Measurements from ENCODE around the gene SPPL3. TPM values are rescaled to one million over a fixed set of nuclear protein-coding genes. Genes with fewer than 3 reads are reported as not detected.

The SPPL3 gene
- total RNA-seq, 1 experiment from 2014 or later = 51.1 TPM

DNA sequence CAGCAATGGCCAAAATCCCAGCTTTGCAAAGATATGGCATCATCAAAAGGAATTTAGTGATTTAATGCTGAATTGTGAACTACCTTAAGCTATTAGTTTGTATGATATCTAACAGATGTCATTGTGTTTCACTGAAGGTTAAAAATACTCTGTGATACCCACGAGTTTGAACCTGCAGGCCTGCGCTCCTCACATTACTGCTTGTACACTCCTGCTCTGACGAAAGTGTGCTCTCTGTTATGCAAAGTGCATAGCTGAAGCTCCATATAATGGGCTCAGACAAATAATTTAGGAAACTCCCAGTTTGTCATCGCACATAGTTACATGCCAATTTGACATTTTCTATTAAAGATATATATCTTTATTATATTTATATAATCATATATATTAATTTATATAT is 52.2 kb downstream of the SPPL3 start:
- H3K36me3 ChIP-seq (ENCODE audit: control insufficient read depth, insufficient read depth, low read length) = no peaks in the 10 kb centered on the region
- no peaks in the 10 kb centered on the region for H3K9me3 ChIP-seq (ENCODE audit: control insufficient read depth, insufficient read depth, low read depth, low read length)
- intact Hi-C loops (cut with micrococcal nuclease; ENCODE audit: unreplicated experiment) = no loop called here
- POLR2A ChIA-PET = no interaction called here
- DNase-seq (ENCODE audit: low read depth, low spot score) = no peak
- BruUV-seq (replicated peaks) = no TSS peak
- ATAC-seq = no peak
- CTCF ChIA-PET = interaction anchor here (0.5 kb wide), 1 partner anchor 105 kb away, joined by 4 read pairs; no protein-coding TSS in a partner anchor
- H3K27me3 ChIP-seq (ENCODE audit: control insufficient read depth, insufficient read depth, low read length) = no peaks in the 10 kb centered on the region
- H3K4me1 ChIP-seq (ENCODE audit: control insufficient read depth, insufficient read depth, low read length) = peaks cover 17% of the 10 kb centered on the region
- no peak overlapping the region for H3K27ac ChIP-seq (ENCODE audit: low read length)
- TF ChIP-seq POLR2AphosphoS5 (IDR thresholded peaks at IDR 0.05; ENCODE audit: low read depth, low read length) (no peak), SIN3A (IDR thresholded peaks at IDR 0.05; ENCODE audit: borderline replicate concordance, insufficient read depth, low read depth, low read length) (no peak)
- TF ChIP-seq, protein P1, sequence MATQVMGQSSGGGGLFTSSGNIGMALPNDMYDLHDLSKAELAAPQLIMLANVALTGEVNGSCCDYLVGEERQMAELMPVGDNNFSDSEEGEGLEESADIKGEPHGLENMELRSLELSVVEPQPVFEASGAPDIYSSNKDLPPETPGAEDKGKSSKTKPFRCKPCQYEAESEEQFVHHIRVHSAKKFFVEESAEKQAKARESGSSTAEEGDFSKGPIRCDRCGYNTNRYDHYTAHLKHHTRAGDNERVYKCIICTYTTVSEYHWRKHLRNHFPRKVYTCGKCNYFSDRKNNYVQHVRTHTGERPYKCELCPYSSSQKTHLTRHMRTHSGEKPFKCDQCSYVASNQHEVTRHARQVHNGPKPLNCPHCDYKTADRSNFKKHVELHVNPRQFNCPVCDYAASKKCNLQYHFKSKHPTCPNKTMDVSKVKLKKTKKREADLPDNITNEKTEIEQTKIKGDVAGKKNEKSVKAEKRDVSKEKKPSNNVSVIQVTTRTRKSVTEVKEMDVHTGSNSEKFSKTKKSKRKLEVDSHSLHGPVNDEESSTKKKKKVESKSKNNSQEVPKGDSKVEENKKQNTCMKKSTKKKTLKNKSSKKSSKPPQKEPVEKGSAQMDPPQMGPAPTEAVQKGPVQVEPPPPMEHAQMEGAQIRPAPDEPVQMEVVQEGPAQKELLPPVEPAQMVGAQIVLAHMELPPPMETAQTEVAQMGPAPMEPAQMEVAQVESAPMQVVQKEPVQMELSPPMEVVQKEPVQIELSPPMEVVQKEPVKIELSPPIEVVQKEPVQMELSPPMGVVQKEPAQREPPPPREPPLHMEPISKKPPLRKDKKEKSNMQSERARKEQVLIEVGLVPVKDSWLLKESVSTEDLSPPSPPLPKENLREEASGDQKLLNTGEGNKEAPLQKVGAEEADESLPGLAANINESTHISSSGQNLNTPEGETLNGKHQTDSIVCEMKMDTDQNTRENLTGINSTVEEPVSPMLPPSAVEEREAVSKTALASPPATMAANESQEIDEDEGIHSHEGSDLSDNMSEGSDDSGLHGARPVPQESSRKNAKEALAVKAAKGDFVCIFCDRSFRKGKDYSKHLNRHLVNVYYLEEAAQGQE (IDR thresholded peaks at IDR 0.05; ENCODE audit: insufficient read depth in 1 of 2, low read depth in 2 of 2, low read length in 1 of 2) = no peak
- in situ Hi-C loops (cut with HindIII; ENCODE audit: low pct_unique_long_range_greater_than_20kb, low sequenced_read_pairs) = no loop called here
- no peak overlapping the region for H3K4me3 ChIP-seq (ENCODE audit: low read depth in 2 of 2, low read length in 2 of 2)

DNA sequence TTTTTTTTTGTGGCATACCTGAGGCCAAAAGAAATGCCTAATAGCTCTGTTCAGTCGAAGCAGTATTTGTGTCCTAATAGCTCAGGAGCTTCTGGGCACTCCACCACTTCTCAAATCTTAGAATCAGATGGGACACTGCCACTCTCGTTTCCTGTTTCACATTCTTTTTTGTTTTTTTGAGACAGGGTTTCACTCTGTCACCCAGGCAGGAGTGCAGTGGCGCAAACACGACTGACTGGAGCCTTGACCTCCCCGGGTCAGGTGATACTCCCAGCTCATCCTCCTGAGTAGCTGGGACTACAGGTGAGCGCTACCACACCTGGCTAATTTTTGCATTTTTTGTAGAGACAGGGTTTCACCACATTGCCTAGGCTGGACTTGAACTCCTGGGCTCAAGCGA is 52.7 kb downstream of the SPPL3 start:
- DNase-seq (ENCODE audit: low read depth, low spot score) (no peak), ATAC-seq (no peak)
- H3K27me3 ChIP-seq (ENCODE audit: control insufficient read depth, insufficient read depth, low read length) = no peaks in the 10 kb centered on the region
- in situ Hi-C loops (cut with HindIII; ENCODE audit: low pct_unique_long_range_greater_than_20kb, low sequenced_read_pairs) (no loop called here), intact Hi-C loops (cut with micrococcal nuclease; ENCODE audit: unreplicated experiment) (no loop called here)
- CTCF ChIA-PET = interaction anchor here (0.5 kb wide), 1 partner anchor 104 kb away, joined by 4 read pairs; no protein-coding TSS in a partner anchor
- H3K4me1 ChIP-seq (ENCODE audit: control insufficient read depth, insufficient read depth, low read length) = peaks cover 17% of the 10 kb centered on the region
- POLR2A ChIA-PET = interaction anchor here (0.7 kb wide), 1 partner anchor 41 kb away, joined by 5 read pairs; no protein-coding TSS in a partner anchor
- no peaks in the 10 kb centered on the region for H3K36me3 ChIP-seq (ENCODE audit: control insufficient read depth, insufficient read depth, low read length)
- BruUV-seq (replicated peaks) = no TSS peak
- H3K9me3 ChIP-seq (ENCODE audit: control insufficient read depth, insufficient read depth, low read depth, low read length) = no peaks in the 10 kb centered on the region
- no peak overlapping the region for H3K4me3 ChIP-seq (ENCODE audit: low read depth in 2 of 2, low read length in 2 of 2)
- no peak overlapping the region for H3K27ac ChIP-seq (ENCODE audit: low read length)
- TF ChIP-seq SIN3A (IDR thresholded peaks at IDR 0.05; ENCODE audit: borderline replicate concordance, insufficient read depth, low read depth, low read length) (no peak), TCF7L2 (IDR thresholded peaks at IDR 0.05; ENCODE audit: low read depth, low read length) (no peak), CTCF (IDR thresholded peaks at IDR 0.05) (no peak), POLR2AphosphoS5 (IDR thresholded peaks at IDR 0.05; ENCODE audit: low read depth, low read length) (no peak)
- TF ChIP-seq, protein P1 (IDR thresholded peaks at IDR 0.05; ENCODE audit: insufficient read depth in 1 of 2, low read depth in 2 of 2, low read length in 1 of 2) = no peak
